SH-SY5Y (cell line): ENCODE measurements around the gene TENM4.

Experiments used
- GATA2 ChIP-seq: IDR thresholded peaks from 2 replicates; pipeline ENCODE4 v1.6.1; 2011; ENCODE audit warnings: mild to moderate bottlenecking, low read depth, low read length
- GATA3 ChIP-seq: IDR thresholded peaks from 2 replicates; pipeline ENCODE4 v1.6.1; 2011; ENCODE audit warnings: low read depth, mild to moderate bottlenecking, low read length, moderate library complexity

GRCh38 chr11:79152511-79152910, 288.3 kb downstream of the TENM4 start:
- TF ChIP-seq GATA2 (no peak), GATA3 (no peak)
